WTC11 (cell line): Measurements from ENCODE around the gene PEX7. TPM values are rescaled to one million over a fixed set of nuclear protein-coding genes. Genes with fewer than 3 reads are reported as not detected.
"Not testable (repeated sequence)": the region's sequence is repeated elsewhere in the genome, so short reads cannot be mapped to it uniquely, and the experiment has no call there.

Experiments
- ATAC-seq: fragments of 200-7000 bp; cut with Tn5 transposase; 2 replicates; pipeline ENCODE4 v1.10.0; 2021; ENCODE audit warnings: mild to moderate bottlenecking, moderate library complexity
- CTCF ChIA-PET: fragments of 300-600 bp; sonication (Branson Sonifier 250); formaldehyde crosslinking; loops from one replicate; lab custom pipeline; 2021; ENCODE audit warnings: antibody characterized with exemption; lab: Charles Lee
- POLR2A ChIA-PET: fragments of 350-600 bp; sonication (Branson Sonifier 250); formaldehyde crosslinking; loops from one replicate; lab custom pipeline; 2021; ENCODE audit warnings: antibody characterized with exemption; lab: Charles Lee
- DNase-seq: peaks from one replicate; pipeline ENCODE4 v3.0.0; 2021; ENCODE audit warnings: low spot score
- H3K27ac Mint-ChIP-seq: 2 replicates; pipeline ENCODE4 v1.8.0; 2021; ENCODE audit warnings: mixed read lengths
- H3K27me3 Mint-ChIP-seq: 2 replicates; pipeline ENCODE4 v1.8.0; 2021; ENCODE audit warnings: low read depth, mild to moderate bottlenecking, moderate library complexity, mixed read lengths
- H3K36me3 Mint-ChIP-seq: 2 replicates; pipeline ENCODE4 v1.8.0; 2021; ENCODE audit warnings: mixed read lengths
- H3K4me1 Mint-ChIP-seq: 2 replicates; pipeline ENCODE4 v1.8.0; 2022; ENCODE audit warnings: mixed read lengths
- H3K4me3 Mint-ChIP-seq: 2 replicates; pipeline ENCODE4 v1.8.0; 2021; ENCODE audit warnings: mild to moderate bottlenecking, moderate library complexity, mixed read lengths
- H3K9me3 Mint-ChIP-seq: 2 replicates; pipeline ENCODE4 v1.8.0; 2021; ENCODE audit warnings: mixed read lengths
- EMX1 ChIP-seq: fragments of 250-450 bp; sonication (Bioruptor Pico); IDR thresholded peaks from 2 replicates; pipeline ENCODE4 v1.8.0; 2021; ENCODE audit warnings: mild to moderate bottlenecking
- IRF2 ChIP-seq: sonication (generic); formaldehyde crosslinking; IDR thresholded peaks from 2 replicates; pipeline ENCODE4 v1.8.0; 2022; ENCODE audit warnings: low read depth, missing genetic modification reagents, borderline replicate concordance
- NR1H2 ChIP-seq: sonication (generic); formaldehyde crosslinking; IDR thresholded peaks from 2 replicates; pipeline ENCODE4 v1.9.0; 2021; ENCODE audit warnings: mild to moderate bottlenecking, moderate library complexity, missing genetic modification reagents
- NR2C2 ChIP-seq: sonication (generic); formaldehyde crosslinking; IDR thresholded peaks from 2 replicates; pipeline ENCODE4 v1.8.0; 2022; ENCODE audit warnings: mild to moderate bottlenecking, missing genetic modification reagents
- SOX15 ChIP-seq: fragments of 250-450 bp; sonication (Bioruptor Pico); IDR thresholded peaks from 2 replicates; pipeline ENCODE4 v1.9.0; 2021; ENCODE audit warnings: mild to moderate bottlenecking
- ZNF121 ChIP-seq: sonication (generic); formaldehyde crosslinking; IDR thresholded peaks from 2 replicates; pipeline ENCODE4 v1.8.0; 2023; ENCODE audit warnings: missing genetic modification reagents
- ZNF219 ChIP-seq: sonication (generic); formaldehyde crosslinking; IDR thresholded peaks from 2 replicates; pipeline ENCODE4 v1.8.0; 2023; ENCODE audit warnings: missing genetic modification reagents, mild to moderate bottlenecking, borderline replicate concordance
- ZNF232 ChIP-seq: sonication (generic); formaldehyde crosslinking; IDR thresholded peaks from 2 replicates; pipeline ENCODE4 v1.8.0; 2022; ENCODE audit warnings: mild to moderate bottlenecking, missing genetic modification reagents
- total RNA-seq: library from RNA; stranded (reverse); gene quantifications from 3 replicates; pipeline ENCODE4 v1.2.3, GENCODE V29; 2021
- TF ChIP-seq, protein P1 (sequence below): fragments of 250-450 bp; sonication (Bioruptor Pico); IDR thresholded peaks from 2 replicates; pipeline ENCODE4 v2.1.2; 2022; ENCODE audit warnings: mild to moderate bottlenecking, moderate library complexity
- TF ChIP-seq, protein P2 (sequence below): sonication (generic); formaldehyde crosslinking; conservative IDR thresholded peaks from 2 replicates; pipeline ENCODE4 v1.8.1; 2023; ENCODE audit warnings: mild to moderate bottlenecking, low read depth, missing genetic modification reagents, moderate library complexity
- TF ChIP-seq, protein P3 (sequence below): fragments of 250-450 bp; sonication (Bioruptor Pico); IDR thresholded peaks from 2 replicates; pipeline ENCODE4 v1.9.0; 2021; ENCODE audit warnings: mild to moderate bottlenecking
- TF ChIP-seq, protein P4 (sequence below): fragments of 250-450 bp; sonication (Bioruptor Pico); IDR thresholded peaks from 2 replicates; pipeline ENCODE4 v1.9.0; 2021; ENCODE audit warnings: mild to moderate bottlenecking, borderline replicate concordance
- TF ChIP-seq, protein P5 (sequence below): sonication (generic); formaldehyde crosslinking; IDR thresholded peaks from 2 replicates; pipeline ENCODE4 v1.8.1; 2022; ENCODE audit warnings: mild to moderate bottlenecking, missing genetic modification reagents, moderate library complexity, borderline replicate concordance

The PEX7 gene
- total RNA-seq, 1 experiment from 2014 or later, result 9.8 TPM

DNA sequence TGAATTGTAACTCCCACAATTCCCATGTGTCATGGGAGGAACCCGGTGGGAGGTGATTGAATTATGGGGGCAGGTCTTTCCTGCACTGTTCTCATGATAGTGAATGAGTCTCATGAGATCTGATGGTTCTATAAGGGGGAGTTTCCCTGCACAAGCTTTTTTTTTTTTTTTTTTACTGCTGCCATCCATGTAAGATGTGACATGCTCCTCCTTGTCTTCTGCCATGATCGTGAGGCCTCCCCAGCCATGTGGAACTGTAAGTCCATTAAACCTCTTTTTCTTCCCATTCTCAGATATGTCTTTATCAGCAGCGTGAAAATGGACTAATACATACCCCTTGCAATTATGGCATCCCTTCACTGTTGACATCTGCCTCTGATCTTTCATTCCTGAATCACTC, 82.1 kb downstream of the PEX7 start:
- H3K4me3 Mint-ChIP-seq, POLR2A ChIA-PET, CTCF ChIA-PET, ATAC-seq, H3K4me1 Mint-ChIP-seq, H3K9me3 Mint-ChIP-seq, H3K27ac Mint-ChIP-seq, DNase-seq, H3K27me3 Mint-ChIP-seq: not testable (repeated sequence)
- H3K36me3 Mint-ChIP-seq, result peaks cover 20% of the 10 kb centered on the region

DNA sequence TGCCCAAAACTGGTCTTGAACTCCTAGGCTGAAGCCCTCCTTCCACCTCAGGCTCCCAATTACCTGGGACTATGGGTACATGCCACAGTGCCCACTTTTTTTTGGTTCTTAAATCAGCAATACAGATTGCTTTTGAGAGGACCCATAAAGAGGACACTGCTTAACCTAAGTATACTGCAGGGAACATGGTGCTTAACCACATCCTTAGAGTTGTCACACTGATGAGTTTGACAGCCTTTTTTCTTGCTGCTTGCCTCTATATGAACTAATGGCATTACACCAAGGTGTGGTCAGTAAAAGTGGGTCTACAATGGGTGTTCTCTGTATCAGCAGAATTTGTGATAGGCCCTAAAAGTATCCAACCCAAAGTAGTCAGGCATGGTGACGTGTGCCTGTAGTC, 92.6 kb downstream of the PEX7 start:
- ChIA-PET CTCF (no interaction called here), POLR2A (no interaction called here)
- H3K27ac Mint-ChIP-seq, result no peak overlapping the region
- DNase-seq (no peak), ATAC-seq (no peak)
- H3K4me1 Mint-ChIP-seq, result peaks cover 5% of the 10 kb centered on the region
- peaks cover 15% of the 10 kb centered on the region for H3K27me3 Mint-ChIP-seq
- no peaks in the 10 kb centered on the region; the same call in 1 of the 2 replicates for H3K36me3 Mint-ChIP-seq
- H3K9me3 Mint-ChIP-seq, result no peaks in the 10 kb centered on the region
- no peak overlapping the region for H3K4me3 Mint-ChIP-seq
- TF ChIP-seq NR1H2 (CRISPR knock-in tag), result no peak
- no peak for TF ChIP-seq ZNF219 (CRISPR knock-in tag)
- no peak for TF ChIP-seq EMX1 (CRISPR knock-in tag)
- TF ChIP-seq, protein P1, sequence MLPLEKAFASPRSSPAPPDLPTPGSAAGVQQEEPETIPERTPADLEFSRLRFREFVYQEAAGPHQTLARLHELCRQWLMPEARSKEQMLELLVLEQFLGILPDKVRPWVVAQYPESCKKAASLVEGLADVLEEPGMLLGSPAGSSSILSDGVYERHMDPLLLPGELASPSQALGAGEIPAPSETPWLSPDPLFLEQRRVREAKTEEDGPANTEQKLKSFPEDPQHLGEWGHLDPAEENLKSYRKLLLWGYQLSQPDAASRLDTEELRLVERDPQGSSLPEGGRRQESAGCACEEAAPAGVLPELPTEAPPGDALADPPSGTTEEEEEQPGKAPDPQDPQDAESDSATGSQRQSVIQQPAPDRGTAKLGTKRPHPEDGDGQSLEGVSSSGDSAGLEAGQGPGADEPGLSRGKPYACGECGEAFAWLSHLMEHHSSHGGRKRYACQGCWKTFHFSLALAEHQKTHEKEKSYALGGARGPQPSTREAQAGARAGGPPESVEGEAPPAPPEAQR (CRISPR knock-in tag), result no peak
- TF ChIP-seq, protein P2, sequence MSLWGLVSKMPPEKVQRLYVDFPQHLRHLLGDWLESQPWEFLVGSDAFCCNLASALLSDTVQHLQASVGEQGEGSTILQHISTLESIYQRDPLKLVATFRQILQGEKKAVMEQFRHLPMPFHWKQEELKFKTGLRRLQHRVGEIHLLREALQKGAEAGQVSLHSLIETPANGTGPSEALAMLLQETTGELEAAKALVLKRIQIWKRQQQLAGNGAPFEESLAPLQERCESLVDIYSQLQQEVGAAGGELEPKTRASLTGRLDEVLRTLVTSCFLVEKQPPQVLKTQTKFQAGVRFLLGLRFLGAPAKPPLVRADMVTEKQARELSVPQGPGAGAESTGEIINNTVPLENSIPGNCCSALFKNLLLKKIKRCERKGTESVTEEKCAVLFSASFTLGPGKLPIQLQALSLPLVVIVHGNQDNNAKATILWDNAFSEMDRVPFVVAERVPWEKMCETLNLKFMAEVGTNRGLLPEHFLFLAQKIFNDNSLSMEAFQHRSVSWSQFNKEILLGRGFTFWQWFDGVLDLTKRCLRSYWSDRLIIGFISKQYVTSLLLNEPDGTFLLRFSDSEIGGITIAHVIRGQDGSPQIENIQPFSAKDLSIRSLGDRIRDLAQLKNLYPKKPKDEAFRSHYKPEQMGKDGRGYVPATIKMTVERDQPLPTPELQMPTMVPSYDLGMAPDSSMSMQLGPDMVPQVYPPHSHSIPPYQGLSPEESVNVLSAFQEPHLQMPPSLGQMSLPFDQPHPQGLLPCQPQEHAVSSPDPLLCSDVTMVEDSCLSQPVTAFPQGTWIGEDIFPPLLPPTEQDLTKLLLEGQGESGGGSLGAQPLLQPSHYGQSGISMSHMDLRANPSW (CRISPR knock-in tag), result no peak
- TF ChIP-seq, protein P3, sequence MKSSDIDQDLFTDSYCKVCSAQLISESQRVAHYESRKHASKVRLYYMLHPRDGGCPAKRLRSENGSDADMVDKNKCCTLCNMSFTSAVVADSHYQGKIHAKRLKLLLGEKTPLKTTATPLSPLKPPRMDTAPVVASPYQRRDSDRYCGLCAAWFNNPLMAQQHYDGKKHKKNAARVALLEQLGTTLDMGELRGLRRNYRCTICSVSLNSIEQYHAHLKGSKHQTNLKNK (CRISPR knock-in tag), result no peak
- no peak for TF ChIP-seq SOX15 (CRISPR knock-in tag)
- no peak for TF ChIP-seq ZNF232 (CRISPR knock-in tag)
- TF ChIP-seq, protein P4, sequence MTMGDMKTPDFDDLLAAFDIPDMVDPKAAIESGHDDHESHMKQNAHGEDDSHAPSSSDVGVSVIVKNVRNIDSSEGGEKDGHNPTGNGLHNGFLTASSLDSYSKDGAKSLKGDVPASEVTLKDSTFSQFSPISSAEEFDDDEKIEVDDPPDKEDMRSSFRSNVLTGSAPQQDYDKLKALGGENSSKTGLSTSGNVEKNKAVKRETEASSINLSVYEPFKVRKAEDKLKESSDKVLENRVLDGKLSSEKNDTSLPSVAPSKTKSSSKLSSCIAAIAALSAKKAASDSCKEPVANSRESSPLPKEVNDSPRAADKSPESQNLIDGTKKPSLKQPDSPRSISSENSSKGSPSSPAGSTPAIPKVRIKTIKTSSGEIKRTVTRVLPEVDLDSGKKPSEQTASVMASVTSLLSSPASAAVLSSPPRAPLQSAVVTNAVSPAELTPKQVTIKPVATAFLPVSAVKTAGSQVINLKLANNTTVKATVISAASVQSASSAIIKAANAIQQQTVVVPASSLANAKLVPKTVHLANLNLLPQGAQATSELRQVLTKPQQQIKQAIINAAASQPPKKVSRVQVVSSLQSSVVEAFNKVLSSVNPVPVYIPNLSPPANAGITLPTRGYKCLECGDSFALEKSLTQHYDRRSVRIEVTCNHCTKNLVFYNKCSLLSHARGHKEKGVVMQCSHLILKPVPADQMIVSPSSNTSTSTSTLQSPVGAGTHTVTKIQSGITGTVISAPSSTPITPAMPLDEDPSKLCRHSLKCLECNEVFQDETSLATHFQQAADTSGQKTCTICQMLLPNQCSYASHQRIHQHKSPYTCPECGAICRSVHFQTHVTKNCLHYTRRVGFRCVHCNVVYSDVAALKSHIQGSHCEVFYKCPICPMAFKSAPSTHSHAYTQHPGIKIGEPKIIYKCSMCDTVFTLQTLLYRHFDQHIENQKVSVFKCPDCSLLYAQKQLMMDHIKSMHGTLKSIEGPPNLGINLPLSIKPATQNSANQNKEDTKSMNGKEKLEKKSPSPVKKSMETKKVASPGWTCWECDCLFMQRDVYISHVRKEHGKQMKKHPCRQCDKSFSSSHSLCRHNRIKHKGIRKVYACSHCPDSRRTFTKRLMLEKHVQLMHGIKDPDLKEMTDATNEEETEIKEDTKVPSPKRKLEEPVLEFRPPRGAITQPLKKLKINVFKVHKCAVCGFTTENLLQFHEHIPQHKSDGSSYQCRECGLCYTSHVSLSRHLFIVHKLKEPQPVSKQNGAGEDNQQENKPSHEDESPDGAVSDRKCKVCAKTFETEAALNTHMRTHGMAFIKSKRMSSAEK (CRISPR knock-in tag), result no peak
- TF ChIP-seq ZNF121 (CRISPR knock-in tag), result no peak
- no peak for TF ChIP-seq NR2C2
- no peak for TF ChIP-seq IRF2 (CRISPR knock-in tag)
- TF ChIP-seq, protein P5, sequence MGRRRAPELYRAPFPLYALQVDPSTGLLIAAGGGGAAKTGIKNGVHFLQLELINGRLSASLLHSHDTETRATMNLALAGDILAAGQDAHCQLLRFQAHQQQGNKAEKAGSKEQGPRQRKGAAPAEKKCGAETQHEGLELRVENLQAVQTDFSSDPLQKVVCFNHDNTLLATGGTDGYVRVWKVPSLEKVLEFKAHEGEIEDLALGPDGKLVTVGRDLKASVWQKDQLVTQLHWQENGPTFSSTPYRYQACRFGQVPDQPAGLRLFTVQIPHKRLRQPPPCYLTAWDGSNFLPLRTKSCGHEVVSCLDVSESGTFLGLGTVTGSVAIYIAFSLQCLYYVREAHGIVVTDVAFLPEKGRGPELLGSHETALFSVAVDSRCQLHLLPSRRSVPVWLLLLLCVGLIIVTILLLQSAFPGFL, result no peak
